Prostate gland (tissue), 2 donors: ENCODE data around the gene TJP1.

Experiments
- POLR2A ChIP-seq: fragments of 450-650 bp; IDR thresholded peaks from one replicate; pipeline ENCODE4 v1.6.1; 2016; ENCODE audit warnings: antibody characterized with exemption, mild to moderate bottlenecking
- POLR2AphosphoS5 ChIP-seq: sonication (generic); formaldehyde crosslinking; IDR thresholded peaks from one replicate; pipeline ENCODE4 v1.6.1; 2017; ENCODE audit warnings: antibody characterized with exemption
- TF ChIP-seq, protein P1 (sequence below), 4 experiments: fragments of 200-600 bp in 2 of 4; fragments of 450-650 bp in 2 of 4; sonication (generic) in 2 of 4; IDR thresholded peaks; 1 replicate in 3 of 4; 2 replicates in 1 of 4; pipeline ENCODE4 v1.5.1; 2016 to 2019; ENCODE audit warnings: antibody characterized with exemption in 4 of 4, mild to moderate bottlenecking in 2 of 4, moderate library complexity in 2 of 4

DNA sequence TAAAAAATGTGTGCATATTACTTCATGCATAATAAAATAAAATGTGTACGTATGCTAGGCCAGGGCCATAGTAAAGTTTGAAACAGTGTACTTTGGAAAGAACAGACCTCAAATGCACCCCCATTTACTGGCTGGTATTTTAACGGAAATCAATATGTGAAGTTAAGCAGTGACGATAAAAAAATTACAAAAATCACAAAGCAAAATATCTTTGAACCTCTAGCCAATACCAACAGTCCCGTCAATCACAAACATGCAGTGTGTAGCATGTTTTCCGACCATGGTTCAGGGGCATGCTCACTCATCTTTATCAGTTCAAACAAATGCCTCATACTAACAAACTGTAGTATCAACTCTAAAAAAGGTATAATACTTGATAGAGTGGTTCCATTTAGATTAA, 121.1 kb downstream of the TJP1 start:
- TF ChIP-seq, protein P1, sequence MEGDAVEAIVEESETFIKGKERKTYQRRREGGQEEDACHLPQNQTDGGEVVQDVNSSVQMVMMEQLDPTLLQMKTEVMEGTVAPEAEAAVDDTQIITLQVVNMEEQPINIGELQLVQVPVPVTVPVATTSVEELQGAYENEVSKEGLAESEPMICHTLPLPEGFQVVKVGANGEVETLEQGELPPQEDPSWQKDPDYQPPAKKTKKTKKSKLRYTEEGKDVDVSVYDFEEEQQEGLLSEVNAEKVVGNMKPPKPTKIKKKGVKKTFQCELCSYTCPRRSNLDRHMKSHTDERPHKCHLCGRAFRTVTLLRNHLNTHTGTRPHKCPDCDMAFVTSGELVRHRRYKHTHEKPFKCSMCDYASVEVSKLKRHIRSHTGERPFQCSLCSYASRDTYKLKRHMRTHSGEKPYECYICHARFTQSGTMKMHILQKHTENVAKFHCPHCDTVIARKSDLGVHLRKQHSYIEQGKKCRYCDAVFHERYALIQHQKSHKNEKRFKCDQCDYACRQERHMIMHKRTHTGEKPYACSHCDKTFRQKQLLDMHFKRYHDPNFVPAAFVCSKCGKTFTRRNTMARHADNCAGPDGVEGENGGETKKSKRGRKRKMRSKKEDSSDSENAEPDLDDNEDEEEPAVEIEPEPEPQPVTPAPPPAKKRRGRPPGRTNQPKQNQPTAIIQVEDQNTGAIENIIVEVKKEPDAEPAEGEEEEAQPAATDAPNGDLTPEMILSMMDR (IDR thresholded peaks at IDR 0.05): no peak
- no peak for TF ChIP-seq POLR2AphosphoS5
- TF ChIP-seq POLR2A: no peak
